Measurements from ENCODE around the gene ARVCF. TPM values are rescaled to one million over a fixed set of nuclear protein-coding genes. Genes with fewer than 3 reads are reported as not detected.

Gene ARVCF
- total RNA-seq, 4 donors from 2014 or later: 47.5 to 98.3 (median 80.6) TPM

DNA sequence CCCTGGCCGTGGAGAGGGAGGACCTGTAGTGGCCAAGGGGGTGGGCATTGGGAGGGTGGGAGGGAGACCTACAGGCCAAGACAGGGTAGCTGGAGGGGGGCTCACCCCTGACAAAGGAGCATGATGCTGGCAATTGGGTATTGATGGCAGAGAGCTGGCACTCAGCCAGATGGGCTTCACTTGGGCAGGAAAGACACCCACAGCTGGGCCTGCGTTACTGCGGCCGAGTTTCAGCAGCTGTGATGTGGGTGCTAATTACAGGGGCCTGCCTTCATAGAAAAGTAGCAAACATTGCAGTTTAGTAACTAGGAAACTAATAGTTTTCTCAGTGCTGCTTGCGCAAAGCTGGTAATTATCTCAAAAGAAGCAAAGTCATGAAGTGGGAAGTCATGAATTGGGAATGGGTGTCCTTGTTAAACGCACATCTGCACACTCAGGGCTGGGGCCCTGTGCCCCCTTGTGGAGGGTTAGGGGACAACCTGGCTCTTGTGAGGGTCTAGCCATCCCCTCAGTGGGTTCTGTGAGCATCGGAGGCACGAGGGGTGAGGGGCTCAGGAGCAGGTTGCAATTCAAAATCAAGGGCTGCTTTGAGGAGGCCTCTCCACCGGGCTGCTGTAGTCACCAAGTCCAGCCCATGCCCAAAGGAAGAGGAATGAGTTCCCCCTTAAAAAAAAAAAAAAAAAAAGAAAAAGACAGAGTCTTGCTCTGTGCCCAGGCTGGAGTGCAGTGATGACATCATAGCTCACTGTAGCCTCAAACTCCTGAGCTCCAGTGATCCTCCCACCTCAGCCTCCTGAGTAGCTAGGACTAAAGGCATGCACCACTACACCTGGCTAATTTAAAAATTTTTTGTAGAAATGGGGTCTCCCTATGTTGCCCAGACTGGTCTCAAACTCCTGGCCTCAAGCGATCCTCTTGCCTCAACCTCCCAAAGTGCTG is 50.6 kb downstream of the ARVCF start:
- 47 to 63% methylated on average over 10 of the region's 10 CpGs for WGBS, 2 donors
- peaks cover 0 to 85% (median 5%) of the 10 kb centered on the region in 3 donors for H3K36me3 ChIP-seq

GRCh38 chr22:19964701-19965386 is 51.8 kb downstream of the ARVCF start:
- TF ChIP-seq POLR2A (IDR thresholded peaks at IDR 0.05): no peak
- Histone ChIP-seq H3K27ac (peak overlapping the region in 1 of 4 donors; percentile 67), H3K9me3 (no peaks in the 10 kb centered on the region), H3K36me3 (peaks cover 0 to 77% (median 5%) of the 10 kb centered on the region in 3 donors), H3K4me1 (peaks cover 0 to 42% (median 17%) of the 10 kb centered on the region in 4 donors), H3K4me3 (no peak overlapping the region), H3K27me3 (no peaks in the 10 kb centered on the region)
- no peak for DNase-seq (ENCODE audit: low spot score in 2 of 2)
- WGBS, 2 donors: 83 to 88% methylated on average over 14 to 15 of the region's 15 CpGs

More for the DNA sequence above, 50.6 kb downstream of the ARVCF start:
- Histone ChIP-seq H3K27ac (peak overlapping the region in 2 of 4 donors; percentile 67 to 72), H3K27me3 (no peaks in the 10 kb centered on the region), H3K4me3 (no peak overlapping the region), H3K9me3 (no peaks in the 10 kb centered on the region), H3K4me1 (peaks cover 0 to 41% (median 16%) of the 10 kb centered on the region in 4 donors)
- TF ChIP-seq, protein P1, sequence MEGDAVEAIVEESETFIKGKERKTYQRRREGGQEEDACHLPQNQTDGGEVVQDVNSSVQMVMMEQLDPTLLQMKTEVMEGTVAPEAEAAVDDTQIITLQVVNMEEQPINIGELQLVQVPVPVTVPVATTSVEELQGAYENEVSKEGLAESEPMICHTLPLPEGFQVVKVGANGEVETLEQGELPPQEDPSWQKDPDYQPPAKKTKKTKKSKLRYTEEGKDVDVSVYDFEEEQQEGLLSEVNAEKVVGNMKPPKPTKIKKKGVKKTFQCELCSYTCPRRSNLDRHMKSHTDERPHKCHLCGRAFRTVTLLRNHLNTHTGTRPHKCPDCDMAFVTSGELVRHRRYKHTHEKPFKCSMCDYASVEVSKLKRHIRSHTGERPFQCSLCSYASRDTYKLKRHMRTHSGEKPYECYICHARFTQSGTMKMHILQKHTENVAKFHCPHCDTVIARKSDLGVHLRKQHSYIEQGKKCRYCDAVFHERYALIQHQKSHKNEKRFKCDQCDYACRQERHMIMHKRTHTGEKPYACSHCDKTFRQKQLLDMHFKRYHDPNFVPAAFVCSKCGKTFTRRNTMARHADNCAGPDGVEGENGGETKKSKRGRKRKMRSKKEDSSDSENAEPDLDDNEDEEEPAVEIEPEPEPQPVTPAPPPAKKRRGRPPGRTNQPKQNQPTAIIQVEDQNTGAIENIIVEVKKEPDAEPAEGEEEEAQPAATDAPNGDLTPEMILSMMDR (IDR thresholded peaks at IDR 0.05): peak in 1 of 5 experiments; percentile 16
- TF ChIP-seq EP300 (IDR thresholded peaks at IDR 0.05): no peak
- DNase-seq (ENCODE audit: low spot score in 2 of 2): no peak

GRCh38 chr22:19963863-19964642 is 52.6 kb downstream of the ARVCF start:
- Histone ChIP-seq H3K4me3 (no peak overlapping the region), H3K36me3 (peaks cover 0 to 69% (median 5%) of the 10 kb centered on the region in 3 donors)
- 87 to 91% methylated on average over 7 to 12 of the region's 12 CpGs for WGBS, 2 donors

GRCh38 chr22:19962909-19963806 is 53.5 kb downstream of the ARVCF start:
- whole genome bisulfite sequencing, 2 donors: 72 to 74% methylated on average over 29 to 30 of the region's 30 CpGs
- no peak overlapping the region for H3K4me3 ChIP-seq
- H3K27ac ChIP-seq: peak overlapping the region in 3 of 4 donors; percentile 34 to 74 (median 67)
- TF ChIP-seq, protein P1 (IDR thresholded peaks at IDR 0.05): no peak
- TF ChIP-seq POLR2A (IDR thresholded peaks at IDR 0.05): no peak
- TF ChIP-seq EP300 (IDR thresholded peaks at IDR 0.05): no peak
- peaks cover 0 to 60% (median 0%) of the 10 kb centered on the region in 3 donors for H3K36me3 ChIP-seq
- DNase-seq (ENCODE audit: low spot score in 2 of 2): no peak
- no peaks in the 10 kb centered on the region for H3K27me3 ChIP-seq
- H3K4me1 ChIP-seq: peaks cover 0 to 55% (median 28%) of the 10 kb centered on the region in 4 donors
- H3K9me3 ChIP-seq: no peaks in the 10 kb centered on the region

More at GRCh38 chr22:19963863-19964642, 52.6 kb downstream of the ARVCF start:
- Histone ChIP-seq H3K9me3 (no peaks in the 10 kb centered on the region), H3K27ac (peak overlapping the region in 2 of 4 donors; percentile 67 to 74), H3K27me3 (no peaks in the 10 kb centered on the region), H3K4me1 (peaks cover 0 to 50% (median 25%) of the 10 kb centered on the region in 4 donors)
- no peak for DNase-seq (ENCODE audit: low spot score in 2 of 2)
- TF ChIP-seq POLR2A (IDR thresholded peaks at IDR 0.05) (no peak), EP300 (IDR thresholded peaks at IDR 0.05) (no peak)
- TF ChIP-seq, protein P1 (IDR thresholded peaks at IDR 0.05): no peak
